GM12878 (cell line): ENCODE measurements around the gene SLC47A2. TPM values are rescaled to one million over a fixed set of nuclear protein-coding genes. Genes with fewer than 3 reads are reported as not detected.

Experiments used
- ASH2L ChIP-seq: fragments of 300-600, 200-600 bp; sonication (generic); IDR thresholded peaks from 2 replicates; pipeline ENCODE4 v1.6.1; 2017; ENCODE audit warnings: low read depth, mild to moderate bottlenecking, borderline replicate concordance
- BMI1 ChIP-seq: fragments of 450-650 bp; IDR thresholded peaks from 2 replicates; pipeline ENCODE4 v1.6.1; 2016; ENCODE audit warnings: mild to moderate bottlenecking, moderate library complexity, borderline replicate concordance
- CHD1 ChIP-seq: IDR thresholded peaks from 2 replicates; pipeline ENCODE4 v1.6.1; 2012; ENCODE audit warnings: low read depth, low read length, improper control_type of control experiment
- CREB1 ChIP-seq: IDR thresholded peaks from 2 replicates; pipeline ENCODE4 v1.6.1; 2012; ENCODE audit warnings: low read depth, mild to moderate bottlenecking, inconsistent platforms
- HCFC1 ChIP-seq: fragments of 150-350 bp; IDR thresholded peaks from 2 replicates; pipeline ENCODE4 v1.6.1; 2014; ENCODE audit warnings: low read length
- LARP7 ChIP-seq: fragments of 450-650 bp; IDR thresholded peaks from 2 replicates; pipeline ENCODE4 v1.6.1; 2017; ENCODE audit warnings: mild to moderate bottlenecking
- PAX5 ChIP-seq: IDR thresholded peaks from 2 replicates; pipeline ENCODE4 v1.6.1; 2011; ENCODE audit warnings: low read depth, low read length, borderline replicate concordance
- SIX5 ChIP-seq: IDR thresholded peaks from 2 replicates; pipeline ENCODE4 v1.6.1; 2011; ENCODE audit warnings: mild to moderate bottlenecking, low read depth, low read length, moderate library complexity; ENCODE audit not compliant: severe bottlenecking
- SUPT20H ChIP-seq: IDR thresholded peaks from 2 replicates; pipeline ENCODE4 v1.6.1; 2011; ENCODE audit warnings: low read depth, mild to moderate bottlenecking, low read length, moderate library complexity, borderline replicate concordance; ENCODE audit not compliant: control insufficient read depth
- ZBTB40 ChIP-seq: fragments of 450-650 bp; IDR thresholded peaks from 2 replicates; pipeline ENCODE4 v1.6.1; 2016; ENCODE audit warnings: mild to moderate bottlenecking, moderate library complexity, borderline replicate concordance
- ZNF207 ChIP-seq: fragments of 450-650 bp; IDR thresholded peaks from 2 replicates; pipeline ENCODE4 v1.6.1; 2014; ENCODE audit warnings: antibody characterized with exemption, mild to moderate bottlenecking, borderline replicate concordance
- ZNF592 ChIP-seq: fragments of 450-650 bp; IDR thresholded peaks from 2 replicates; pipeline ENCODE4 v1.6.1; 2017; ENCODE audit warnings: mild to moderate bottlenecking, moderate library complexity
- polyA plus RNA-seq, 11 experiments: library from polyadenylated mRNA; depleted of rRNA in 4 of 11; unstranded in 6 of 11; stranded (reverse) in 5 of 11; fragments of >200 nt; fragmentation: Nextera tagmentation in 4 of 11; fragmentation: Illumina TruSeq in 1 of 11; extraction: Ambion mirVana in 4 of 11; extraction: Trizol in 1 of 11; gene quantifications; 1 replicate in 1 of 11; 2 replicates in 10 of 11; pipeline versions ENCODE4 v1.2.1 to v1.2.3, GENCODE V29; 2011 to 2016; ENCODE audit warnings: inconsistent platforms in 2 of 11, missing spikeins in 2 of 11, low read depth in 1 of 11
- total RNA-seq, 4 experiments: library from RNA; depleted of rRNA in 3 of 4; stranded (reverse); fragments of >200 nt in 3 of 4; fragmentation: Illumina TruSeq in 1 of 4; extraction: Trizol in 1 of 4; gene quantifications; 2 replicates each; pipeline versions ENCODE4 v1.2.1 to v1.2.3, GENCODE V29; 2013 to 2021

Gene SLC47A2
- total and polyA plus RNA-seq, 10 of the 15 experiments (the other 5 are each of a cell fraction or from before 2014, with no cell fraction given) = not detected

GRCh38 chr17:19714542-19715411 is 1.6 kb downstream of the SLC47A2 start (continued):
- TF ChIP-seq ZNF592 (no peak), ZNF207 (no peak), BMI1 (no peak), PAX5 (no peak), CHD1 (no peak), ASH2L (no peak), SUPT20H (no peak), HCFC1 (no peak), CREB1 (no peak), ZBTB40 (no peak), SIX5 (no peak), LARP7 (no peak)
- TF ChIP-seq, all 136 proteins: peak for 0
